ENCODE results near the gene PTPRT. TPM values are rescaled to one million over a fixed set of nuclear protein-coding genes. Genes with fewer than 3 reads are reported as not detected.

Gene PTPRT
- total RNA-seq, 6 donors from 2014 or later, result 0.20 to 7.1 (median 3.8) TPM

GRCh38 chr20:43029176-43029575 is 160.5 kb downstream of the PTPRT start:
- Histone ChIP-seq H3K9me3 (no peaks in the 10 kb centered on the region), H3K4me1 (no peaks in the 10 kb centered on the region), H3K27me3 (no peaks in the 10 kb centered on the region), H3K27ac (no peak overlapping the region), H3K36me3 (no peaks in the 10 kb centered on the region), H3K4me3 (no peak overlapping the region)
- TF ChIP-seq EP300 (IDR thresholded peaks at IDR 0.05), result no peak
- TF ChIP-seq POLR2A (IDR thresholded peaks at IDR 0.05), result no peak
- no peak for TF ChIP-seq CTCF (IDR thresholded peaks at IDR 0.05)
- no peak for TF ChIP-seq POLR2AphosphoS5 (IDR thresholded peaks at IDR 0.05)
- 71 to 92% methylated on average over 8 of the region's 8 CpGs for WGBS, 2 donors
- ATAC-seq (ENCODE audit: low FRiP score in 2 of 2) (no peak), DNase-seq (no peak)

DNA sequence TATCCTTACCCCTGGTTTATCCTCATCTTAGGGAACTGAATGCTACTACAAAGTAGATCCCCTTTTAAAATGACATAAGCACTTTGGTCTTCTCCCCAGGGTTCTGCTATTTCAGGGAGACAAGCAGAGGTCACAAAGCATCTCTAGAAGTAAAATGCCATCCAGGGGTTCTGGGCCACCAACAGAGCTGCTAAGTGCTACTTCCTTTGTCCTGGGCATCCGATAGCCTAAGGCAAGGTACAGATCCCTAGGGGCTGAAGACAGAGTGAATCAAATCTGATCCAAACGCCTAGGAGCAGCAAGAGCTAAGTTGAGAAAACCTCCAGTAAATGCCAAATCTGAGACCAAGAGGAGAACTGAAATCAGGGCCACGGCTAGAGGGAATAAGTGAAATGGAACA is 161.2 kb downstream of the PTPRT start:
- H3K4me3 ChIP-seq, result no peak overlapping the region
- no peaks in the 10 kb centered on the region for H3K36me3 ChIP-seq
- 47 to 50% methylated on average over 3 of the region's 3 CpGs for WGBS, 2 donors
- H3K27ac ChIP-seq, result no peak overlapping the region
- H3K4me1 ChIP-seq, result no peaks in the 10 kb centered on the region
- DNase-seq, result no peak
- TF ChIP-seq POLR2AphosphoS5 (IDR thresholded peaks at IDR 0.05) (no peak), CTCF (IDR thresholded peaks at IDR 0.05) (no peak), EP300 (IDR thresholded peaks at IDR 0.05) (no peak), POLR2A (IDR thresholded peaks at IDR 0.05) (no peak)
- no peaks in the 10 kb centered on the region for H3K27me3 ChIP-seq
- no peak for ATAC-seq (ENCODE audit: low FRiP score in 2 of 2)
- H3K9me3 ChIP-seq, result no peaks in the 10 kb centered on the region

DNA sequence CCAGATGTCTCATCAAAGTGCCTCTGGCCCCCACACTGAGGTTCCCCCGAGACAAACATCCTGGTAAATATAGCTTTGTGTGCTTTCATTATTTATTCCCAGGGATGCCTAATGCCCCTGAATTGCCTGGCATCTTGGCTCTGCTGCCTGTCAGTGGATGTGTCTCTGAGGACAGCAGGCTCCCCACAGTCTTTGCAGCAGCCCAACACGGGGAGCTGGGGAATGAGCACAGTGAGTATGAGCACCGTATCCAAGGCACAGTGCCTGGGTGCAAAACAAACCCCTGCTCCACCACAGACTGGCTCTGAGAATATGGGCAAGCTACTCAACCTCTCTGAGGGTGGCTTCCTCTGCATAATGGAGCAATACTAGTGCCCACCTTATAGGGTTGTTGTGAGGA is 165.9 kb downstream of the PTPRT start:
- DNase-seq (no peak), ATAC-seq (ENCODE audit: low FRiP score in 2 of 2) (no peak)
- Histone ChIP-seq H3K4me1 (no peaks in the 10 kb centered on the region), H3K36me3 (no peaks in the 10 kb centered on the region), H3K27ac (no peak overlapping the region), H3K9me3 (no peaks in the 10 kb centered on the region), H3K27me3 (no peaks in the 10 kb centered on the region), H3K4me3 (no peak overlapping the region)
- 15 to 18% methylated on average over 2 of the region's 3 CpGs for WGBS, 2 donors
- TF ChIP-seq POLR2AphosphoS5 (IDR thresholded peaks at IDR 0.05) (no peak), CTCF (IDR thresholded peaks at IDR 0.05) (no peak), EP300 (IDR thresholded peaks at IDR 0.05) (no peak), POLR2A (IDR thresholded peaks at IDR 0.05) (no peak)

GRCh38 chr20:43022568-43022967 is 167.1 kb downstream of the PTPRT start:
- Histone ChIP-seq H3K9me3 (no peaks in the 10 kb centered on the region), H3K27ac (no peak overlapping the region), H3K4me3 (no peak overlapping the region), H3K36me3 (no peaks in the 10 kb centered on the region), H3K4me1 (no peaks in the 10 kb centered on the region), H3K27me3 (no peaks in the 10 kb centered on the region)
- ATAC-seq (ENCODE audit: low FRiP score in 2 of 2) (no peak), DNase-seq (no peak)
- TF ChIP-seq CTCF (IDR thresholded peaks at IDR 0.05) (no peak), POLR2AphosphoS5 (IDR thresholded peaks at IDR 0.05) (no peak), EP300 (IDR thresholded peaks at IDR 0.05) (no peak), POLR2A (IDR thresholded peaks at IDR 0.05) (no peak)
- WGBS, 2 donors, result 73 to 78% methylated on average over 1 of the region's 1 CpG

DNA sequence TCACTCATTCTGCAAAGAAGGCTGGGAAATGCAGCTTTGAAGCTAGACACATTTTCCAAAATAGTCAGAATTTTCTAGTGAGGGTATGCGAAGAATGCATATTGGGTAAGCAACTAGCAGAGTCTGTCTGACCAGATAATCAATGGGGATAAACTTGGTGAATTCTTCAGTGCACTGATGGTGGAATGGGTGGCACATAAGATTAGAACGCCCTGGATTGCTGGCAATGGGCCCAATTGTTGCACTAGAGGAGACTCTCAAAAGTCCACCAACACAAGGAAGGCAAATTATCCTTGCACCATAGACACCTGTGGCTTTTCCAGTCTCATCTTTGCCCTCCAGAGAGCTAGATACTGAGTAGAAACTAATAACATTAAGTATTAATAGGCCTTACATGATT is 167.6 kb downstream of the PTPRT start:
- H3K27me3 ChIP-seq, result no peaks in the 10 kb centered on the region
- H3K4me3 ChIP-seq, result no peak overlapping the region
- DNase-seq (no peak), ATAC-seq (ENCODE audit: low FRiP score in 2 of 2) (no peak)
- 58 to 83% methylated on average over 2 of the region's 2 CpGs for WGBS, 2 donors
- H3K27ac ChIP-seq, result no peak overlapping the region
- H3K36me3 ChIP-seq, result no peaks in the 10 kb centered on the region
- TF ChIP-seq POLR2A (IDR thresholded peaks at IDR 0.05), result no peak
- TF ChIP-seq POLR2AphosphoS5 (IDR thresholded peaks at IDR 0.05), result no peak
- TF ChIP-seq EP300 (IDR thresholded peaks at IDR 0.05), result no peak
- TF ChIP-seq CTCF (IDR thresholded peaks at IDR 0.05), result no peak
- H3K4me1 ChIP-seq, result no peaks in the 10 kb centered on the region
- H3K9me3 ChIP-seq, result no peaks in the 10 kb centered on the region
